Astrocyte (in vitro differentiated cells and primary cell): ENCODE data around the gene PADI6.

Experiments
- EZH2 ChIP-seq: IDR thresholded peaks from 2 replicates; pipeline ENCODE4 v1.6.1; 2012; ENCODE audit warnings: mild to moderate bottlenecking, low read length, inconsistent platforms; ENCODE audit not compliant: insufficient read depth
- TF ChIP-seq, protein P1 (sequence below): IDR thresholded peaks from 2 replicates; pipeline ENCODE4 v1.5.1; 2011; ENCODE audit warnings: low read depth, mild to moderate bottlenecking, inconsistent platforms, low read length, moderate library complexity; ENCODE audit not compliant: insufficient read depth

DNA sequence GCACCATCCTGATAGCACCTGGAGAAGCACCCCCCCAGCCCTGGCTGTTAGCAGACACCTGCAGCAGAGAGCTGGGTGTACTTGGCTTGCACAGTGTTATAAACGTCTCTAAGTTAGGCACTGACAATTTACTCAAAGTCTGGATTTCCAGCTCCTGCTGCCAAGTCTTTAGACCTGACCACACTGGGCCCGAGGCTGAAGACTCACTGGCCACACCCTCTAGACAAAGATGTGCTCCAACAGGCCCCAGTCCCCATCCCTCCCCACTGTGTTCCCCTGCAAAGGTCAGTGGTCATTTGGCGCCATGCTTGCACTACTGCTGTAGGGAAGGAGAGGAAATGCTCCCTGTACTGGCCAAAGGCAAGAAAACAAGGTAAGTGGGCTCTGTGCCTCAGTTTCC is 31.1 kb downstream of the PADI6 start:
- TF ChIP-seq, protein P1, sequence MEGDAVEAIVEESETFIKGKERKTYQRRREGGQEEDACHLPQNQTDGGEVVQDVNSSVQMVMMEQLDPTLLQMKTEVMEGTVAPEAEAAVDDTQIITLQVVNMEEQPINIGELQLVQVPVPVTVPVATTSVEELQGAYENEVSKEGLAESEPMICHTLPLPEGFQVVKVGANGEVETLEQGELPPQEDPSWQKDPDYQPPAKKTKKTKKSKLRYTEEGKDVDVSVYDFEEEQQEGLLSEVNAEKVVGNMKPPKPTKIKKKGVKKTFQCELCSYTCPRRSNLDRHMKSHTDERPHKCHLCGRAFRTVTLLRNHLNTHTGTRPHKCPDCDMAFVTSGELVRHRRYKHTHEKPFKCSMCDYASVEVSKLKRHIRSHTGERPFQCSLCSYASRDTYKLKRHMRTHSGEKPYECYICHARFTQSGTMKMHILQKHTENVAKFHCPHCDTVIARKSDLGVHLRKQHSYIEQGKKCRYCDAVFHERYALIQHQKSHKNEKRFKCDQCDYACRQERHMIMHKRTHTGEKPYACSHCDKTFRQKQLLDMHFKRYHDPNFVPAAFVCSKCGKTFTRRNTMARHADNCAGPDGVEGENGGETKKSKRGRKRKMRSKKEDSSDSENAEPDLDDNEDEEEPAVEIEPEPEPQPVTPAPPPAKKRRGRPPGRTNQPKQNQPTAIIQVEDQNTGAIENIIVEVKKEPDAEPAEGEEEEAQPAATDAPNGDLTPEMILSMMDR, result no peak
- TF ChIP-seq EZH2, result no peak
